ENCODE measurements around the gene CIRBP. TPM values are rescaled to one million over a fixed set of nuclear protein-coding genes. Genes with fewer than 3 reads are reported as not detected.

Gene CIRBP
- total and polyA plus RNA-seq, 2 of the 13 experiments (the other 11 are each of a cell fraction or from before 2014, with no cell fraction given) = 133 to 140 TPM

DNA sequence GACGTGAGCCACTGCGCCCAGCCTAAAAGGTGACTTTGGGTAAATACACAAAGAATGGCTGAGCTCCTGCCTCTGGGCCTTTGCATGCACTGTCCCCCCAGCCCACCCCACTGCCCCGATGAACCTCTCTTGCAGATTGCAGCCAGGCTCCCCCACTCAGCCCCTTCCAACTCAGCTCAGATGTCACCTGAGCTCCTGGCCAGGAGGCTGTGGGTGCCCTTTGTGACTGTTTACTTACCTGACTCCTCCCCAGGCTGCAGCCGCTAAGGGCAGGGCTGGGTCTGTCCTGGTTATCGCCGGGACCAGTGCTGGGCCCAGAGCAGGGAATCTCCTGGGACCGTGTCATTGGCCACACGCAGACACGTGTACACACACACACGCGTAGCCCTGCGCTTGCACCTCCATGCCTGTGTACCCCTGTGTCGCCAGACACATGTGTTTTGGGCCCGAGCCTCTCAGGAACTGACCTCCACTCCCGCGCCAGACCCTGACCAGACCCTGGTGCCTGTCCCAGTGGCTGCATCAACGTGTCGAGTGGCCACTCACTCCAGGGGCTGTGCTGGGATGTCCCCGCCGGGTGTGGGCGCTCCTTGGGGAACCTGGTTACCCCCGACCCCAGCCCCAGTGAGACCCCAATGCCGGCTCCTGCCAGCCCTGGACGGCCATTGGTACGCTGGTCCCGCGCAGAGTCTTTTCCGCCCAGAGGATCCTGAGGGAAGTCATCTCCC is 35.2 kb downstream of the CIRBP start (continued):
- TF ChIP-seq ZNF781 (CRISPR knock-in tag; IDR thresholded peaks at IDR 0.05; ENCODE audit: borderline replicate concordance, not compliant biosample characterization) (no peak), GATAD2A (CRISPR knock-in tag; IDR thresholded peaks at IDR 0.05) (peak; percentile 59; the same call in 1 of the 2 replicates), ARNTL (CRISPR knock-in tag; IDR thresholded peaks at IDR 0.05) (peak; percentile 50; the same call in 1 of the 2 replicates), NFKBIZ (CRISPR knock-in tag; IDR thresholded peaks at IDR 0.05) (no peak), ZNF124 (CRISPR knock-in tag; IDR thresholded peaks at IDR 0.05) (no peak), RAD51 (IDR thresholded peaks at IDR 0.05; ENCODE audit: borderline replicate concordance) (no peak), TSC22D2 (CRISPR knock-in tag; IDR thresholded peaks at IDR 0.05; ENCODE audit: borderline replicate concordance) (no peak), NFRKB (IDR thresholded peaks at IDR 0.05) (no peak), ZNF678 (CRISPR knock-in tag; IDR thresholded peaks at IDR 0.05) (no peak), FOXC1 (CRISPR knock-in tag; IDR thresholded peaks at IDR 0.05; ENCODE audit: borderline replicate concordance) (0 out of 2 replicates have a peak, but pooled peaks have one; percentile 19), HDAC1 (CRISPR knock-in tag; IDR thresholded peaks at IDR 0.05) (no peak; the same call in none of the 2 replicates), NKX3-1 (CRISPR knock-in tag; IDR thresholded peaks at IDR 0.05) (no peak), TBX2 (CRISPR knock-in tag; IDR thresholded peaks at IDR 0.05; ENCODE audit: borderline replicate concordance) (peak; percentile 67; the same call in 1 of the 2 replicates), SSRP1 (CRISPR knock-in tag; IDR thresholded peaks at IDR 0.05) (no peak), PRMT3 (CRISPR knock-in tag; IDR thresholded peaks at IDR 0.05; ENCODE audit: borderline replicate concordance, low read depth) (no peak), ZSCAN29 (CRISPR knock-in tag; conservative IDR thresholded peaks at IDR 0.05) (no peak), ZBTB38 (CRISPR knock-in tag; IDR thresholded peaks at IDR 0.05) (peak; percentile 38), NBN (conservative IDR thresholded peaks at IDR 0.05) (no peak), ZNF232 (CRISPR knock-in tag; IDR thresholded peaks at IDR 0.05; ENCODE audit: borderline replicate concordance) (no peak), MAFK (conservative IDR thresholded peaks at IDR 0.05 in 1 of 2, IDR thresholded peaks at IDR 0.05 in 1 of 2; ENCODE audit: low read length in 2 of 2) (no peak), ZNF550 (CRISPR knock-in tag; IDR thresholded peaks at IDR 0.05; ENCODE audit: borderline replicate concordance) (no peak), MXI1 (IDR thresholded peaks at IDR 0.05; ENCODE audit: borderline replicate concordance, low read depth, low read length) (peak; percentile 55; the same call in 1 of the 3 replicates), SNRNP70 (IDR thresholded peaks at IDR 0.05; ENCODE audit: low read depth, low read length) (no peak), GTF3A (CRISPR knock-in tag; conservative IDR thresholded peaks at IDR 0.05) (no peak), SRY (CRISPR knock-in tag; IDR thresholded peaks at IDR 0.05) (no peak), GABPB1 (CRISPR knock-in tag; IDR thresholded peaks at IDR 0.05) (peak; percentile 41; the same call in 1 of the 2 replicates)
- TF ChIP-seq, protein P1, sequence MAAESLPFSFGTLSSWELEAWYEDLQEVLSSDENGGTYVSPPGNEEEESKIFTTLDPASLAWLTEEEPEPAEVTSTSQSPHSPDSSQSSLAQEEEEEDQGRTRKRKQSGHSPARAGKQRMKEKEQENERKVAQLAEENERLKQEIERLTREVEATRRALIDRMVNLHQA (CRISPR knock-in tag; IDR thresholded peaks at IDR 0.05) = no peak
- TF ChIP-seq, protein P2, sequence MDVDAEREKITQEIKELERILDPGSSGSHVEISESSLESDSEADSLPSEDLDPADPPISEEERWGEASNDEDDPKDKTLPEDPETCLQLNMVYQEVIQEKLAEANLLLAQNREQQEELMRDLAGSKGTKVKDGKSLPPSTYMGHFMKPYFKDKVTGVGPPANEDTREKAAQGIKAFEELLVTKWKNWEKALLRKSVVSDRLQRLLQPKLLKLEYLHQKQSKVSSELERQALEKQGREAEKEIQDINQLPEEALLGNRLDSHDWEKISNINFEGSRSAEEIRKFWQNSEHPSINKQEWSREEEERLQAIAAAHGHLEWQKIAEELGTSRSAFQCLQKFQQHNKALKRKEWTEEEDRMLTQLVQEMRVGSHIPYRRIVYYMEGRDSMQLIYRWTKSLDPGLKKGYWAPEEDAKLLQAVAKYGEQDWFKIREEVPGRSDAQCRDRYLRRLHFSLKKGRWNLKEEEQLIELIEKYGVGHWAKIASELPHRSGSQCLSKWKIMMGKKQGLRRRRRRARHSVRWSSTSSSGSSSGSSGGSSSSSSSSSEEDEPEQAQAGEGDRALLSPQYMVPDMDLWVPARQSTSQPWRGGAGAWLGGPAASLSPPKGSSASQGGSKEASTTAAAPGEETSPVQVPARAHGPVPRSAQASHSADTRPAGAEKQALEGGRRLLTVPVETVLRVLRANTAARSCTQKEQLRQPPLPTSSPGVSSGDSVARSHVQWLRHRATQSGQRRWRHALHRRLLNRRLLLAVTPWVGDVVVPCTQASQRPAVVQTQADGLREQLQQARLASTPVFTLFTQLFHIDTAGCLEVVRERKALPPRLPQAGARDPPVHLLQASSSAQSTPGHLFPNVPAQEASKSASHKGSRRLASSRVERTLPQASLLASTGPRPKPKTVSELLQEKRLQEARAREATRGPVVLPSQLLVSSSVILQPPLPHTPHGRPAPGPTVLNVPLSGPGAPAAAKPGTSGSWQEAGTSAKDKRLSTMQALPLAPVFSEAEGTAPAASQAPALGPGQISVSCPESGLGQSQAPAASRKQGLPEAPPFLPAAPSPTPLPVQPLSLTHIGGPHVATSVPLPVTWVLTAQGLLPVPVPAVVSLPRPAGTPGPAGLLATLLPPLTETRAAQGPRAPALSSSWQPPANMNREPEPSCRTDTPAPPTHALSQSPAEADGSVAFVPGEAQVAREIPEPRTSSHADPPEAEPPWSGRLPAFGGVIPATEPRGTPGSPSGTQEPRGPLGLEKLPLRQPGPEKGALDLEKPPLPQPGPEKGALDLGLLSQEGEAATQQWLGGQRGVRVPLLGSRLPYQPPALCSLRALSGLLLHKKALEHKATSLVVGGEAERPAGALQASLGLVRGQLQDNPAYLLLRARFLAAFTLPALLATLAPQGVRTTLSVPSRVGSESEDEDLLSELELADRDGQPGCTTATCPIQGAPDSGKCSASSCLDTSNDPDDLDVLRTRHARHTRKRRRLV (CRISPR knock-in tag; IDR thresholded peaks at IDR 0.05) = no peak

All from HepG2 (cell line).